OCI-LY1 (cell line): ENCODE data around the gene OR4C11.

Source experiments
- H2AFZ ChIP-seq: fragments of 200-600 bp; sonication (generic), shearing (Covaris generic); 2 replicates; pipeline ENCODE4 v1.6.0; 2014; ENCODE audit warnings: antibody characterized with exemption, mild to moderate bottlenecking, low read length
- H3F3A ChIP-seq: fragments of 200-600 bp; sonication (generic), shearing (Covaris generic); 2 replicates; pipeline ENCODE4 v1.6.0; 2014; ENCODE audit warnings: mild to moderate bottlenecking, antibody characterized with exemption, low read length, moderate library complexity; ENCODE audit not compliant: insufficient read depth
- H3K27ac ChIP-seq: fragments of 200-600 bp; sonication (generic); 2 replicates; pipeline ENCODE4 v1.5.1; 2014; ENCODE audit warnings: low read length, mixed run types, mild to moderate bottlenecking, low read depth; ENCODE audit not compliant: poor library complexity, severe bottlenecking
- H3K27me3 ChIP-seq: fragments of 200-600 bp; sonication (generic); 2 replicates; pipeline ENCODE4 v1.6.0; 2014; ENCODE audit warnings: antibody characterized with exemption, mild to moderate bottlenecking, low read length, moderate library complexity; ENCODE audit not compliant: insufficient read depth
- H3K36me3 ChIP-seq: fragments of 200-600 bp; sonication (generic); 2 replicates; pipeline ENCODE4 v1.6.1; 2014; ENCODE audit warnings: mild to moderate bottlenecking, antibody characterized with exemption, low read length, moderate library complexity, mixed read lengths; ENCODE audit not compliant: insufficient read depth
- H3K4me1 ChIP-seq: fragments of 200-600 bp; sonication (generic); 2 replicates; pipeline ENCODE4 v1.5.1; 2014; ENCODE audit warnings: mild to moderate bottlenecking, low read length, moderate library complexity; ENCODE audit not compliant: insufficient read depth, severe bottlenecking
- H3K4me2 ChIP-seq: fragments of 200-600 bp; sonication (generic), shearing (Covaris generic); 2 replicates; pipeline ENCODE4 v1.6.1; 2014; ENCODE audit warnings: low read length
- H3K4me3 ChIP-seq: fragments of 200-600 bp; sonication (generic); 2 replicates; pipeline ENCODE4 v1.5.1; 2014; ENCODE audit warnings: low read length, low read depth, mild to moderate bottlenecking, mixed read lengths; ENCODE audit not compliant: poor library complexity, severe bottlenecking
- H3K79me2 ChIP-seq: fragments of 200-600 bp; shearing (Covaris generic); 2 replicates; pipeline ENCODE4 v1.6.1; 2016; ENCODE audit warnings: mixed run types, low read length, mixed read lengths; ENCODE audit not compliant: insufficient read depth
- H3K9ac ChIP-seq: fragments of 200-600 bp; sonication (generic), shearing (Covaris generic); 2 replicates; pipeline ENCODE4 v1.6.1; 2014; ENCODE audit warnings: mild to moderate bottlenecking, low read length, mixed read lengths
- H3K9me2 ChIP-seq: fragments of 200-600 bp; sonication (generic), shearing (Covaris generic); 2 replicates; pipeline ENCODE4 v1.6.1; 2014; ENCODE audit warnings: low read depth, mild to moderate bottlenecking, low read length, mixed read lengths
- H3K9me3 ChIP-seq: fragments of 200-600 bp; shearing (Covaris generic); 2 replicates; pipeline ENCODE4 v1.6.1; 2014; ENCODE audit warnings: low read length, mixed read lengths
- H4K20me1 ChIP-seq: fragments of 200-600 bp; sonication (generic), shearing (Covaris generic); 2 replicates; pipeline ENCODE4 v1.6.0; 2016; ENCODE audit warnings: mild to moderate bottlenecking, low read length; ENCODE audit not compliant: insufficient read depth
- EZH2 ChIP-seq: fragments of 200-600 bp; sonication (generic), shearing (Covaris generic); IDR thresholded peaks from 2 replicates; pipeline ENCODE4 v1.8.0; 2017; ENCODE audit warnings: borderline replicate concordance, mixed run types, mild to moderate bottlenecking, antibody characterized with exemption, low read length, moderate library complexity, mixed read lengths
- TF ChIP-seq, protein P1 (sequence below): fragments of 200-600 bp; sonication (generic), shearing (Covaris generic); IDR thresholded peaks from 2 replicates; pipeline ENCODE4 v1.5.1; 2017; ENCODE audit warnings: mild to moderate bottlenecking, antibody characterized with exemption, low read length, moderate library complexity, mixed read lengths

Gene OR4C11

DNA sequence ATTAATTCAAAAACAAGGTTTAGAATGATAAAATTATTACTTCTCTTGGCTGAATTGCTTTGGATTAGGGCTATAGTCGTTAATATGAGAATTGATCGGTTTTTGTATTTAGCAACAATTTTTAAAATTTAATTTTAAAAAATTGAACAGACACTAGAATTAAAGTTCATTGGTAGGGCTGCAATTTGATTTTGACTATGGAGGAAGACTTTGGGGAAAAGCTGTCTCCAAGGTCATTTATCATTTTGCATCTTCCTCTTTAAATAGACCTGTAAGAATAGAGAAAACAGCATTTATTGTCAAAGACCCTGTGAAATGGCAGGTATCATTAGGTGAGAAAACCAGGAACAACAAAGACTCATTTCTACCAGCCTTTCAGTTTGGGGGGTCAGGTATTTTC lies 40.6 kb upstream of the OR4C11 start, which contains the start of gene OR4S2:
OR4S2 (plus strand) TSS at position 301 of the 400 bp plus-strand sequence. CDS start 2,577 bp downstream, outside the sequence.
- Histone ChIP-seq H3K4me1 (no peaks in the 10 kb centered on the region), H3K27me3 (no peaks in the 10 kb centered on the region), H3K9me3 (no peaks in the 10 kb centered on the region), H3K4me2 (no peak within 1 kb of the TSS), H3K9ac (no peak within 1 kb of the TSS), H3K9me2 (no peaks in the 10 kb centered on the region), H3F3A (no peaks in the 10 kb centered on the region), H3K27ac (no peak within 1 kb of the TSS), H3K36me3 (no peaks in the 10 kb centered on the region), H4K20me1 (no peaks in the 10 kb centered on the region), H2AFZ (no peak within 1 kb of the TSS), H3K4me3 (no peak within 1 kb of the TSS), H3K79me2 (no peaks in the 10 kb centered on the region)
- no peak for TF ChIP-seq EZH2
- TF ChIP-seq, protein P1, sequence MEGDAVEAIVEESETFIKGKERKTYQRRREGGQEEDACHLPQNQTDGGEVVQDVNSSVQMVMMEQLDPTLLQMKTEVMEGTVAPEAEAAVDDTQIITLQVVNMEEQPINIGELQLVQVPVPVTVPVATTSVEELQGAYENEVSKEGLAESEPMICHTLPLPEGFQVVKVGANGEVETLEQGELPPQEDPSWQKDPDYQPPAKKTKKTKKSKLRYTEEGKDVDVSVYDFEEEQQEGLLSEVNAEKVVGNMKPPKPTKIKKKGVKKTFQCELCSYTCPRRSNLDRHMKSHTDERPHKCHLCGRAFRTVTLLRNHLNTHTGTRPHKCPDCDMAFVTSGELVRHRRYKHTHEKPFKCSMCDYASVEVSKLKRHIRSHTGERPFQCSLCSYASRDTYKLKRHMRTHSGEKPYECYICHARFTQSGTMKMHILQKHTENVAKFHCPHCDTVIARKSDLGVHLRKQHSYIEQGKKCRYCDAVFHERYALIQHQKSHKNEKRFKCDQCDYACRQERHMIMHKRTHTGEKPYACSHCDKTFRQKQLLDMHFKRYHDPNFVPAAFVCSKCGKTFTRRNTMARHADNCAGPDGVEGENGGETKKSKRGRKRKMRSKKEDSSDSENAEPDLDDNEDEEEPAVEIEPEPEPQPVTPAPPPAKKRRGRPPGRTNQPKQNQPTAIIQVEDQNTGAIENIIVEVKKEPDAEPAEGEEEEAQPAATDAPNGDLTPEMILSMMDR = no peak

DNA sequence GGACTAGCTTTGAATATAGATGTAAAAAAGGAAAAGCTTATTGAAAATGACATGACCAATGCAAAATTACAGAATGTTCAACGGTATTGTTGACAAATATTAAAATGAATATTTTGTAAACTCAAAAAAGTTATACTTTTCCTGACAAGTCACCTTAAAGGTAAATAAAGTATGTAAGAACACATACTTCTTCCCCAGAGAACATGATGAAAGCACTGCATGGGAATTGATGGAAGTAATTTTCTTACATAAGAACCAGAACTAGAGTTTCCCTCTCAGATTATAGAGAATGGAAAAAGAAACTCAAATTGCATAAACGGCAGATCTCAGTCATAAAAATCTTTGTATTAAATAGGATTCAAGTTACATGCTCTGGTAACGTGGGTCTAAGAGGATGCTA lies 27.4 kb upstream of the OR4C11 start, which contains the start of gene OR4P4:
OR4P4 (plus strand) TSS at position 301 of the 400 bp plus-strand sequence.
- Histone ChIP-seq H3K4me2 (no peak within 1 kb of the TSS), H3F3A (no peaks in the 10 kb centered on the region), H3K9me2 (no peaks in the 10 kb centered on the region), H3K4me1 (no peaks in the 10 kb centered on the region), H4K20me1 (no peaks in the 10 kb centered on the region), H3K79me2 (no peaks in the 10 kb centered on the region), H3K27ac (no peak within 1 kb of the TSS), H3K9me3 (no peaks in the 10 kb centered on the region), H3K36me3 (no peaks in the 10 kb centered on the region), H3K27me3 (no peaks in the 10 kb centered on the region), H3K4me3 (no peak within 1 kb of the TSS), H2AFZ (no peak within 1 kb of the TSS), H3K9ac (no peak within 1 kb of the TSS)
- TF ChIP-seq EZH2 = no peak
- TF ChIP-seq, protein P1 = no peak

DNA sequence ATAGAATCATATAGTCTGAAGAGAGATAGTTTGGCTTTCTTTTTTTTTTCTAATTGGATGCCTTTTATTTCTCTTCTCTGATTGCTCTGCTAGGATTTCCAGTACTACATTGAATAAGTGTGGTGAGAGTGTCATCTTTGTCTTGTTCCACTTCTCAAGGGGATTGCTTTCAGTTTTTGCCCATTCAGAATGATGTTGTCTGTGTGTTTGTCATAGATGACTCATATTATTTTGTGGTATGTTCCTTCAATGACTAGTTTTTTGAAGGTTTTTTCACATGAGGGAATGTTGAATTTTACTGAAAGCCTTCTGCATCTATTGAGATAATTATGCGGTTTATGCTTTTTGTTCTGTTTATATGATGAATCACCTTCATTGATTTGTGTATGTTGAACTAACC lies 17.1 kb upstream of the OR4C11 start:
- no peak overlapping the region for H3K4me2 ChIP-seq
- no peak for TF ChIP-seq EZH2
- TF ChIP-seq, protein P1 = no peak
- no peaks in the 10 kb centered on the region for H3K79me2 ChIP-seq
- H3K27ac ChIP-seq = no peak overlapping the region
- no peaks in the 10 kb centered on the region for H4K20me1 ChIP-seq
- H2AFZ ChIP-seq = no peak overlapping the region
- H3K4me3 ChIP-seq = no peak overlapping the region
- H3F3A ChIP-seq = no peaks in the 10 kb centered on the region
- no peaks in the 10 kb centered on the region for H3K4me1 ChIP-seq
- no peaks in the 10 kb centered on the region for H3K9me2 ChIP-seq
- H3K27me3 ChIP-seq = no peaks in the 10 kb centered on the region
- no peaks in the 10 kb centered on the region for H3K9me3 ChIP-seq
- H3K36me3 ChIP-seq = no peaks in the 10 kb centered on the region
- no peak overlapping the region for H3K9ac ChIP-seq
